Erythroblast (primary cell): Measurements from ENCODE around the gene FAM13C.

Source experiments
- GATA1 ChIP-seq: IDR thresholded peaks from 2 replicates; pipeline ENCODE4 v1.6.1; 2011; ENCODE audit warnings: low read depth, mild to moderate bottlenecking, control low read depth, low read length, moderate library complexity
- POLR2A ChIP-seq: IDR thresholded peaks from 2 replicates; pipeline ENCODE4 v1.6.1; 2011; ENCODE audit warnings: mild to moderate bottlenecking, low read length

DNA sequence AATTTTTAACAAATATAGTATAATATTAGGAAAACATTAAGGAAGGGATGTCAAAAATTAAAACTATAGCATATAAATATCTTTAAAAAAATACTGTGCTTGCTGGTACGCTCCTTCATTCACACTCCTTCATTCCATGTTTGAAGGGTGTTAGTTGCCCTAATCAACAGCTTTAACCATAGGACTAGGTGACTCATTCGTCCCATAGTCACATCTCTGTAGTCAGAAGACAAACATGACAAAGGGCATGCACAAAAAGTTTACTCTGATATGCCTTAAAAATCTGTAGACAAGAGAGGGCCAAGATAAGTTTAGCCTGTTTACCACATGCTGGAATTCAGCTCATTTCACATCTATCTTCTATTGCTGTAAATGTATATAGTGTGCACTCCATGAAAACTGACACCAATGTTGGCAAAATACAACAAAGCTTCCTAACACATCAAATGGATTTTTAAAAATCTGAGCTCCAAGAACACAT is 646 bp downstream of the FAM13C start:
- TF ChIP-seq POLR2A = no peak
- TF ChIP-seq GATA1 = no peak
